ENCODE measurements around the gene KCNIP3.

KCNIP3 gene

GRCh38 chr2:95275151-95275515 lies 22.0 kb upstream of the KCNIP3 start:
- FAIRE-seq = no peak

GRCh38 chr2:95275601-95276243 lies 21.4 kb upstream of the KCNIP3 start:
- FAIRE-seq = no peak

GRCh38 chr2:95276244-95276887 lies 20.8 kb upstream of the KCNIP3 start:
- no peak for FAIRE-seq

GRCh38 chr2:95276888-95277245 lies 20.3 kb upstream of the KCNIP3 start:
- FAIRE-seq = no peak

- no peak for FAIRE-seq
Measured at GRCh38 chr2:95277246-95277906, 19.8 kb upstream of the KCNIP3 start.

- no peak for FAIRE-seq
Measured at GRCh38 chr2:95278051-95278471, 19.1 kb upstream of the KCNIP3 start.

DNA sequence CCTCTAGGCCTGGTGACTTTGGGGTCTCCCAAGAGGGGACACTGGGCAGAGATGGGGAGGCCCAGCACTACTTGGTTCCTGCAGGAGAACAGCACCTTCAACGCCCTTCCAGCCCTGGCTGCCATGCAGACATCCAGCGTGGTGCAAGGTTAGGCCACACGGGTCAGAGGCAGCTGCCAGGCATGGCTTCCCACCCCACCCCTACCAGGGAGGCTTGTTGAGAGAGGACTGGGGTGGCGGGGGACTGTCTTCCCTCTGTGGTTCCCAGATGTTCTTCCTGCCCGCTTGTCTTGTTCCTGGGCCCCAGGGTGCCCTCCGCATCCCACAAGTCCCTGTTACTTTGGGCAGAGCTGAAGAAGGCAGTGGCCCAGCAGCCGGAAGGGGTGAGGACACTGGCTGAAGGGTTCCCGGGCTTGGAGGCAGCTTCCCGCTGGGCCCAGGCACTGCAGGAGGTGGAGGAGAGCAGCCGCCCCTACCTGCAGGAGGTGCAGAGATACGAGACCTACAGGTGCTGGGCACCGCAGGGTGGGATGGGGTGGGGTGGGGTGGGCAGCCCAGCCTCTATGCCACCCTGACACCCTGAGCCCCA lies 18.4 kb upstream of the KCNIP3 start:
- no peak for FAIRE-seq

DNA sequence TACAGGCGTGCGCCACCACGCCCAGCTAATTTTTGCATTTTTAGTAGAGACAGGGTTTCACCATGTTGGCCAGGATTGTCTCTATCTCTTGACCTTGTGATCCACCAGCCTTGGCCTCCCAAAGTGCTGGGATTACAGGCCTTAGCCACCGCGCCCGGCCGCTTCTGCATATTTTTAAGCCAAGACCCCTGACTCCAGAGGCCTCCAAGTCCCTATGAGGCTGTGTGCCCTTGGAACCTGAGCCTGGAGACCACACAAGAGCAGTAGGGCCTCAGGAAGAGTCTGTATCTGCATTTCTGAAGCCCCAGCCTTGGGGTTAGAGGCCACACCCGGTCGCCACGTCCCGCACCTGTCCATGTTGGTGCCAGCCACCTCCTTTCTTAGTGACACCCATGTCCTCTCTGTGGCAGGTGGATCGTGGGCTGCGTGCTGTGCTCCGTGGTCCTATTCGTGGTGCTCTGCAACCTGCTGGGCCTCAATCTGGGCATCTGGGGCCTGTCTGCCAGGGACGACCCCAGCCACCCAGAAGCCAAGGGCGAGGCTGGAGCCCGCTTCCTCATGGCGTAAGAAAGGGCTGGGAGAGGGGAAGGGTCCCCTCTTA lies 17.6 kb upstream of the KCNIP3 start:
- no peak for FAIRE-seq

- FAIRE-seq = no peak
Measured at GRCh38 chr2:95281071-95281470, 16.1 kb upstream of the KCNIP3 start.

GRCh38 chr2:95281786-95282185 lies 15.4 kb upstream of the KCNIP3 start:
- no peak for FAIRE-seq

DNA sequence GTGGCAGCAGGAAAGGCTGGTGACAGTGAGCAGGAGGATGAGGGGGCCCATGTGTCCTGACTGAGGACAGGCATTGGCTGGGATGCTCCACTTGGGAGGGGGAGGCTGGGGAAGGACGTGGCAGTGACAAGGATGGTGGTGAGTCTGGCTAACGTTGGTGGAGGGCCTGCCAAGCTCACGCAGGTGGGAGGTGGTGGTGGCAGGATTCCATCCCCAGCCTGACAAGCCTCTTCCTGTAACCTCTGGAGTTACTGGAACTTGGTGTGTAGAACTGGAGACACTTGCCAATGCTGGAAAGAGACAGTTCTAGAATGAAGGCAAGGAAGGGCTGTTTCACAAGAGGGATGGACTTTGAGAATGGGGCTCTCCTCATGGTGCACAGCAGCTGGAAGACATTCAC lies 14.7 kb upstream of the KCNIP3 start:
- FAIRE-seq = no peak

- FAIRE-seq = no peak
Measured at GRCh38 chr2:95283562-95283961, 13.6 kb upstream of the KCNIP3 start.

DNA sequence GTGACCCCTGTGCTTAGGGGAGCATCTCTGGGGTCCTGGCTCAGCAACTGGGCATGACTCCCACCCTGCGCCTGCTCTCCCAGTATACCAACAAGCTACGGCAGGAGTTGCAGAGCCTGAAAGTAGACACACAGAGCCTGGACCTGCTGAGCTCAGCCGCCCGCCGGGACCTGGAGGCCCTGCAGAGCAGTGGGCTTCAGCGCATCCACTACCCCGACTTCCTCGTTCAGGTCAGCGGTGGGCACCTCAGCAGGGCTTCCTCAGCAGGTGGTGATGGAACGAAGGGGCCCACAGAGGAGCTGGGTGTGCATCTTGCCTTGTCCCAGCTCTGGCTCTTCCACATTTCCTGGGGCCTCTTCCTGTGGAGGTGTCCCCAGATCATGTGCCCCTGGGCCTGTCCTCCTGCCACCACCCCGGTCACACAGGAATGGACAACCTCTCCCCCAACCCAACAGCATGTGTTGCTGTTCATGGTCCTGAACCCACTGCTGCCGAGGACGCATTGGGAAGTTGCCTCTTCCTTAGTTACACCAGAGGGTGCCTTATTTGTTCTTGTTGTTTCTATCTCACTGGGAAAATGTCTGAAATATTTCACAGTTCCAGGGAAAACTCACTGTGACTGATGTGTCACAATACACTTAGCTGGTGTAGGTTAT lies 12.1 kb upstream of the KCNIP3 start:
- FAIRE-seq = no peak

- FAIRE-seq = no peak
Measured at GRCh38 chr2:95285542-95285932, 11.6 kb upstream of the KCNIP3 start.

- no peak for FAIRE-seq
Measured at GRCh38 chr2:95287336-95287735, 9.8 kb upstream of the KCNIP3 start.

DNA sequence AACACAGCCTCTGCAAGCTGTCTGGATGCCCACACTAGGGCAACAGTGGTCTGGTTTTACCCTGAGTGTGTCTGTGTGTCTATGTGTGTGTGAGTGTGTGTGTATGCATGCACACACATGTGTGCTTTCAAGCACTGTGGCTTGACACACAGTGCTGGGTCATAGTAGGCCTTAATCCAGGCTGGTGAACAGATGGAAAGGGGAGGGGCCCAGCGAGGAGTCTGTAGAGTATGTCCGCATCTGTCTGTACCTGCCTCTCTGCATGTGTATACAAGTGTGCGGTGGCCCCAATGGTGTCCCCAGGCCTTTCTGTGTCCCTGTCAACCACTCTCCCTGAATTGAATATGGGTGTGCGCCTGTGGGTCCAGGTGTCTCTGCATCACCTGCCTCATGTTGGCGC lies 9.3 kb upstream of the KCNIP3 start:
- FAIRE-seq = no peak

DNA sequence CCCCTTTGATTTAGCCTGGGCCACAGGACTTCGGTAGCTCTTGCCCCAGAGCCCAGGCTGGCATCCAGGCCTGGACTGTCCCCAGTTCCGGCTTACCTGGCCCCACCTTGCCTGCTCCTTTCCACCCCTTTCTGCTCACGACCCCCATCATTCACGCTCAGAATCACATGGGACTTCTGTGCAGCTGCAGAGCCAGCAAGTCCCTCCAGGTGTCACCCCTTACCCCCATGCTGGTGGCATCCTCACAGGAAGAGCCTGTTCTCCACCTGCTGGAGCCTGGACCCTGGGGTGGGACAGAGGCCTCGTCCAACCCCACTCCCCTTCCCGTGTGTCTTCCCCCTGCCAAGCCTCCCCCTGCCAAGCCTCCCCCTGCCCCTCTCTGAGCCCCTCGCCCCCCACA lies 7.9 kb upstream of the KCNIP3 start:
- FAIRE-seq = no peak

- no peak for FAIRE-seq
Measured at GRCh38 chr2:95291222-95291621, 5.9 kb upstream of the KCNIP3 start.

DNA sequence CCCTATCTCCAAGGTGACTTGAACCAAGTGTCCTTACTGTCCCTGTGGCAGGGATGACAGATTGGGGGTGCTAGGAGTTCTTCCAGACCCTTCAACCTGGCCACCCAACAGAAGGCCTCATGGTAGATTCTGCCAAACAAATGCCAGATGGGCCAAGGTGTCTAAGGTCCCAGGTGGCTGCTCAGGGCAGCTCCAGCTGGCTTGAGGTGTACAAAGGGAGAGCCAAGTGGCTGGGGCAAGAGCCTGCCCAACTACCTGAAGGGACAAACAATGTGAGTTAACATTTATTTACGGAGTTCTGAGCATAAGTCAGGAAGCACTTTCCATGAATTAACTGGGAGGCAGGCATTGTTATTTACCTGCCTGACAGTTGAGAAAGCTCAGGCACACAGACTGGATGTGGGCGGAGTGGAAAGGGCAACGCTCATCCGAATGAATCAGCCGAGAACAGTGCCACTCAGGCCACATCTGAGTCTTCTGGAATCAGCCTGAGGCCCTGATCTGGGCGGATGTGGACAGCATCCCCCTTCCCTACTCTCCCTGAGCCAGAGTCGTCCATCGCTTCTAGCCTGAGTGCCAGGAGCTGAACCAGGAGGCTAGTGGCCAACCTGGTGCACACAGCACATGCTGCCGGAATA lies 4.4 kb upstream of the KCNIP3 start:
- no peak for FAIRE-seq

DNA sequence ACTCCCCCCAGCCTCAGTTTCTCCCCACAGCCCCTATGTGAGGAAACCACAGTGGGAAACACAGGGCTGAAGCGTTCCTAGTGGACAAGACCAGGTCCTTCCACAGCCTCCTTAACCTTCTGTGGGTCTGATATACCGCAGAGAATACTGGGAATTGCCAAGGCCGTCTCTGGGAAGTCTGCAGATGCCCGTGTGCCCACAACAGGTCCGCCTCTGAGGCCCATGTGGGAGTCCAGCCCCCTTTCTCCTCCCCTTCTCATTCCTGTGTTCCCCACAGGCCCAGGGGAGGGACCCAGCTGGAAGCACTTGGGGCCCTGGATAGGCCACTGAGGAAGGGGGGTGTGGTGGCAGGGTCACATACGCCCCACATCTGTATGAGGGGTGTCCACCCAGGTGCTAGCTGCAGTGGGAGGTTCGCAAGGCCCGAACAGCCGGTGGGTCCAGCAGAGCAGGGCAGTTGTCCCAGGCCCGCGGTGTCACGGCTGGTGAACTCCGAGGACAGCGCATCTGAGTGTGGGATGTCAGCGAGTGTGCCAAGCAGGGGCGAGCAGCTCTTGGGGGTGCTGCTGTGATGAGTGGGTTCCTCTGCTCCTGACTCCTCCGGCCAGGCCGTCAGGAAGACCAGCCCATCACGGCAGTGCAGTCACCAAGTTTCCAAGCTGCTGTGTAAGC lies 2.4 kb upstream of the KCNIP3 start:
- FAIRE-seq = no peak

DNA sequence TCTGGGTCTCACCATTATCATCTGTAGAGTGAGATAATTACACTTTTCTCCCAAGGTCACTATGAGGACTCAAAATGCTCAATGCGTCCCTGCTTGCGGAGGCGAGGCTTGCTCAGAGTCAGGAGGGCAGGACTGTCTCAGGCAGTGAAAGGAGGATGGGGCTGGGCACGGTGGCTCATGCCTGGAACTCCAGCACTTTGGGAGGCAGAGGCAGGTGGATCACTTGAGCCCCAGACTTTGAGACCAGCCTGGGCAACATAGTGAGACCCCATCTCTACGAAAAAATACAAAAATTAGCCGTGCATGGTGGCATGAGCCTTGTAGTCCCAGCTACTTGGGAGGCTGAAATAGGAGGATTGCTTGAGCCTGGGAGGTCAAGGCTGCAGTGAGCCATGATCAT lies 1.8 kb upstream of the KCNIP3 start:
- no peak for FAIRE-seq

DNA sequence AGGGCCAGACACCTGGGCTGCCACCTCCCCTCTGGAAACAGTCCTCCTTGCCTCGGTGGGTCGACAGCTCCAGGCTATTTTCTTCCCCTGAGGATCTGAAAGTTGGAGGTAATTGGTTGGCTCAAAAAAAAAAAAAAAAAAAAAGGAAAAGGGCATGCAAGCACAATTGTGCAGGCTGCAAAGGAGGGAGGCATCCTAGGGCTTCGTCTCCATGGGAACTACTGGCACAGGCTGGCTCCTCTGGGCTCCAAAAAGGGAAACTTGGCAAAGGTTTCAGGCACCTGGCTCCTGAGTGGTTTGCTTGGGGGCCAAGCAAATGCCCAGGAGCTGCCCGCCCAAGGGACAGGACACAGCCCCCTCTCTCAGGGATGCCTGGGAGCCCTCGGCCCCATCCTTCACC lies 1.1 kb upstream of the KCNIP3 start:
- FAIRE-seq = no peak
